Lower lobe of right lung (tissue), 2 donors: Measurements from ENCODE around the gene SUCO. TPM values are rescaled to one million over a fixed set of nuclear protein-coding genes. Genes with fewer than 3 reads are reported as not detected.

ENCODE experiments used
- ATAC-seq, 2 donors: fragments of 200-7000 bp; cut with Tn5 transposase; one replicate each; pipeline ENCODE4 v1.9.1; 2020 to 2022; ENCODE audit warnings: mild to moderate bottlenecking in 2 of 2, moderate library complexity in 2 of 2
- DNase-seq: peaks from one replicate; pipeline ENCODE4 v3.0.0-alpha.2; 2020
- H3K27ac ChIP-seq: fragments of 200-600 bp; one replicate; pipeline ENCODE4 v1.8.0; 2022
- H3K27me3 ChIP-seq: fragments of 200-600 bp; one replicate; pipeline ENCODE4 v1.8.0; 2022; ENCODE audit warnings: low read depth
- H3K36me3 ChIP-seq: fragments of 200-600 bp; one replicate; pipeline ENCODE4 v1.8.0; 2022; ENCODE audit warnings: mild to moderate bottlenecking
- H3K4me1 ChIP-seq: fragments of 200-600 bp; one replicate; pipeline ENCODE4 v1.8.0; 2022
- H3K4me3 ChIP-seq: fragments of 200-600 bp; one replicate; pipeline ENCODE4 v1.8.0; 2022; ENCODE audit warnings: mild to moderate bottlenecking
- H3K9me3 ChIP-seq: fragments of 200-600 bp; one replicate; pipeline ENCODE4 v1.8.0; 2022
- CTCF ChIP-seq: fragments of 200-600 bp; IDR thresholded peaks from one replicate; pipeline ENCODE4 v1.8.0; 2022; ENCODE audit warnings: antibody characterized with exemption, mild to moderate bottlenecking
- intact Hi-C: fragments of 100-400 bp; cut with DNase I; formaldehyde crosslinking; loops from one replicate; pipeline ENCODE4 v1.11.0; 2022
- total RNA-seq: library from RNA; stranded (reverse); fragmentation: NEBNext Ultra II Directional; extraction: Animal tissue kit (Norgen Biotek cat#: 25700); gene quantifications from one replicate; pipeline ENCODE4 v1.2.1, GENCODE V29; 2021
- donor health status: DM: no; HTN: yes; CAD: no; lungs with severe emphysema.

Gene SUCO
- total RNA-seq, 1 donor from 2014 or later: 32.5 TPM

DNA sequence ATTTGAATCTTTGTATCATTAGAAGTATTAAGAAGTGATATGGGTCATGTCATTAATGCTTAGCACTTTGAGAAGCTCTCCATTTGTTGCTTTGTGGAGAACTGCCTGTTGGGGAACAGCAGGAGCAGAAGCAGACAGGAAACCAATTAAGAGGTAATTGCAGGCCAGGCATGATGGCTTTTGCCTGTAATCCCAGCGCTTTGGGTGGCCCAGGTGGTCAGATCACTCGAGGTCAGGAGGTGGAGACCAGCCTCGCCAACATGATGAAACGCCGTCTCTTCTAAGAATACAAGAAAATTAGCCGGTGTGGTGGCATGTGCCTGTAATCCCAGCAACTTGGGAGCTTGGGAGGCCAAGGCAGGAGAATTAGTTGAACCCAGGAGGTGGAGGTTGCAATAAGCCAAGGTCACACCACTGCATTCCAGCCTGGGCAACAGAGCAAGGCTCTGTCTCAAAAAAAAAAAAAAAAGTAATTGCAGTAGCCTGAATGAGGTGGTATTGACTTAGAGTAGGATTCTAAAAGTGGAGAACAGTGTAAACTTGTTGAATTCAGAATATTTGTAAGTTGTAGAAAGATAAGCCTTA, 68.2 kb downstream of the SUCO start:
- no peak for DNase-seq
- Histone ChIP-seq H3K27me3 (no peaks in the 10 kb centered on the region), H3K36me3 (peaks cover 76% of the 10 kb centered on the region), H3K9me3 (no peaks in the 10 kb centered on the region), H3K4me1 (no peaks in the 10 kb centered on the region), H3K27ac (no peak overlapping the region), H3K4me3 (no peak overlapping the region)
- intact Hi-C loops: no loop called here
- TF ChIP-seq CTCF: no peak
- ATAC-seq: no peak

GRCh38 chr1:172602706-172603105, 69.8 kb downstream of the SUCO start:
- Histone ChIP-seq H3K27me3 (no peaks in the 10 kb centered on the region), H3K36me3 (peaks cover 63% of the 10 kb centered on the region), H3K9me3 (no peaks in the 10 kb centered on the region), H3K27ac (no peak overlapping the region), H3K4me3 (no peak overlapping the region), H3K4me1 (no peaks in the 10 kb centered on the region)
- TF ChIP-seq CTCF: no peak
- no peak for ATAC-seq
- no peak for DNase-seq
- intact Hi-C loops: no loop called here

DNA sequence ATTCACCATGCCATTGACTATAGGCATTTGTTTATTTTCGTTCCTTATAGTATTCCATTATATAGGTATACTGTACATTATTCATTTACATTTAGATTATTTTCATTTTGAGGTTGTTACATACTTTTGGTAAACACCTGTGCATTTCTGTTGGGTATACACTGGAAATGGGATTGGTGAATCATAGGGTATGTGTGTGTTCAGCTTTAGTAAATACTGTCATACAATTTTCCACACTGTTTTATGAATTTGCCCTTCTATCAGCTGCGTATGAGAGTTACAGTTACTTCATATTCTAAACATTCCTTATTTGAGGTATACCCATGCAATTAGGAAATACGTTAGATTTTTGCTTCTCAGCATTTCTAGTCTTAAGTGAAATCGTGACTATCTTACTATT, 70.9 kb downstream of the SUCO start:
- Histone ChIP-seq H3K36me3 (peaks cover 53% of the 10 kb centered on the region), H3K4me3 (no peak overlapping the region), H3K9me3 (no peaks in the 10 kb centered on the region), H3K27ac (no peak overlapping the region), H3K4me1 (no peaks in the 10 kb centered on the region), H3K27me3 (no peaks in the 10 kb centered on the region)
- TF ChIP-seq CTCF: no peak
- ATAC-seq: no peak
- intact Hi-C loops: no loop called here
- DNase-seq: no peak

DNA sequence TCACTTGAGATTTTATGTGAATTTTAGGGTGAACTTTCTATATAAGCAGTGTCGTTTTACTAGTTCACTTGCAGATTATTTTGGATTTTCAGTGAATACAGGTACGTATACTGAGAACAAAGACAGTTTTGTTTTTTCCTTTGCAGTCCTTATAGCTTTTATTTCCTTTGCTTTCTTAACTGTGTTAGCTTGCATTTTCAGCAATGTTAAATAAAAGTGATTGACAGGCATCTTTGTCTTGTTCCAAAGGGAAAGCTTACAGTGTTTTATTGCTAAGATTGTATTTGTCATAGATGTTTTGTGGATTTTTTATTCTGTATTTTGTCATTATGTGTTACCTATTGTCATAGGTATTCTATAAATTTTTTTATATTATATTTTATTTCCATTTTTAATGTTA, 72.7 kb downstream of the SUCO start:
- H3K27ac ChIP-seq: no peak overlapping the region
- H3K36me3 ChIP-seq: peaks cover 58% of the 10 kb centered on the region
- ATAC-seq (no peak), DNase-seq (no peak)
- intact Hi-C loops: no loop called here
- TF ChIP-seq CTCF: no peak
- no peaks in the 10 kb centered on the region for H3K4me1 ChIP-seq
- H3K27me3 ChIP-seq: no peaks in the 10 kb centered on the region
- H3K4me3 ChIP-seq: no peak overlapping the region
- H3K9me3 ChIP-seq: no peaks in the 10 kb centered on the region

DNA sequence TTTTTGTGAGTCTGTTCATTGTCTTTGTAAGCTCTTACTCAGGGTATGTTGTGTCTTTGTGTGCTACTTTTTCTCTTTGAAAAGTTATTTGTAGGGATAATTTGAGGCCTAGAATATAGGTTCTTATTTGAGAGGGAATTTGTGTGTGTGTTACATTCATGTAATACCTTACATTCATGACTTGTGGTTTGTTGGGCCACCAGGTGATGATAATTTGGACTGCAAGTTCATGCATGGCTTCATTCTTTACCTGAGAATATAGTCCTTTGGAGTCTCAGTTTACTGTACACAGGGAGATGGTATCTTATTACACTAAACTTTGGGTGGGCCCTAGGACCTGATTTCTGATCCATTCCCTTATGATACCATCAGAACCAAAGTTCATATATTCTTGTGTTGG, 74.2 kb downstream of the SUCO start:
- ATAC-seq: no peak
- Histone ChIP-seq H3K4me3 (no peak overlapping the region), H3K36me3 (peaks cover 56% of the 10 kb centered on the region), H3K9me3 (no peaks in the 10 kb centered on the region), H3K27ac (no peak overlapping the region), H3K27me3 (no peaks in the 10 kb centered on the region), H3K4me1 (no peaks in the 10 kb centered on the region)
- DNase-seq: no peak
- intact Hi-C loops: no loop called here
- no peak for TF ChIP-seq CTCF
